Cardiac muscle cell (in vitro differentiated cells and primary cell): ENCODE results near the gene NDUFA11. TPM values are rescaled to one million over a fixed set of nuclear protein-coding genes. Genes with fewer than 3 reads are reported as not detected.

Source experiments
- DNase-seq, 2 donors: peaks; one replicate each; pipeline versions ENCODE4 v3.0.0 to v3.0.0-alpha.2; 2010 to 2017; ENCODE audit warnings: low read depth in 1 of 2, low spot score in 1 of 2
- H3K27ac ChIP-seq: fragments of 200-600 bp; sonication (generic); 2 replicates; pipeline ENCODE4 v1.5.1; 2016
- H3K27me3 ChIP-seq: fragments of 200-600 bp; sonication (generic); 2 replicates; pipeline ENCODE4 v1.6.0; 2016; ENCODE audit warnings: control low read depth
- H3K36me3 ChIP-seq: fragments of 200-600 bp; sonication (generic); 2 replicates; pipeline ENCODE4 v1.5.1; 2016; ENCODE audit warnings: control low read depth
- H3K4me1 ChIP-seq: fragments of 200-600 bp; sonication (generic); 2 replicates; pipeline ENCODE4 v1.8.1; 2017; ENCODE audit warnings: low read depth, mild to moderate bottlenecking, mixed run types
- H3K4me3 ChIP-seq: fragments of 200-600 bp; sonication (generic); 2 replicates; pipeline ENCODE4 v1.5.1; 2016; ENCODE audit warnings: mild to moderate bottlenecking
- H3K9me3 ChIP-seq: fragments of 200-600 bp; sonication (generic); 2 replicates; pipeline ENCODE4 v1.5.1; 2017; ENCODE audit warnings: low read depth, mild to moderate bottlenecking, control low read depth
- CTCF ChIP-seq: IDR thresholded peaks from 2 replicates; pipeline ENCODE4 v1.5.1; 2012; ENCODE audit warnings: low read depth, mild to moderate bottlenecking, low read length
- polyA plus RNA-seq: library from polyadenylated mRNA; unstranded; fragments of >200 nt; fragmentation: Nextera tagmentation; extraction: Ambion mirVana; gene quantifications from 2 replicates; pipeline ENCODE4 v1.2.1, GENCODE V29; 2016
- total RNA-seq: library from RNA; depleted of rRNA; stranded (reverse); fragments of >200 nt; gene quantifications from 2 replicates; pipeline ENCODE4 v1.2.3, GENCODE V29; 2016

NDUFA11 gene
- total and polyA plus RNA-seq, 2 experiments from 2014 or later, result 295 to 760 TPM

GRCh38 chr19:5905114-5905778, 1.7 kb upstream of the NDUFA11 start:
- TF ChIP-seq CTCF, result no peak
- Histone ChIP-seq H3K27ac (peak overlapping the region; percentile 68), H3K36me3 (peaks cover 3% of the 10 kb centered on the region), H3K4me1 (peaks cover 5% of the 10 kb centered on the region), H3K27me3 (no peaks in the 10 kb centered on the region), H3K4me3 (peak overlapping the region; percentile 77), H3K9me3 (no peaks in the 10 kb centered on the region)
- no peak for DNase-seq

GRCh38 chr19:5904352-5905113, 943 bp upstream of the NDUFA11 start, which contains the start of gene VMAC:
TSS of gene VMAC (plus strand) at chr19:5904872. CDS start at chr19:5904891, 19 bp downstream.
- DNase-seq, result peak; percentile 100
- peaks cover 3% of the 10 kb centered on the region for H3K36me3 ChIP-seq
- peak within 1 kb of the TSS; percentile 93 for H3K27ac ChIP-seq
- peaks cover 5% of the 10 kb centered on the region for H3K4me1 ChIP-seq
- no peak for TF ChIP-seq CTCF
- no peaks in the 10 kb centered on the region for H3K9me3 ChIP-seq
- no peaks in the 10 kb centered on the region for H3K27me3 ChIP-seq
- peak within 1 kb of the TSS; percentile 85 for H3K4me3 ChIP-seq

GRCh38 chr19:5903056-5903623, 450 bp downstream of the NDUFA11 start:
- Histone ChIP-seq H3K4me3 (peak overlapping the region; percentile 85), H3K27ac (peak overlapping the region; percentile 93), H3K4me1 (peaks cover 5% of the 10 kb centered on the region), H3K27me3 (no peaks in the 10 kb centered on the region), H3K36me3 (no peaks in the 10 kb centered on the region), H3K9me3 (no peaks in the 10 kb centered on the region)
- no peak for TF ChIP-seq CTCF
- DNase-seq, result peak; percentile 30 to 65

- Histone ChIP-seq H3K4me1 (peaks cover 5% of the 10 kb centered on the region), H3K27me3 (no peaks in the 10 kb centered on the region), H3K4me3 (no peak overlapping the region), H3K36me3 (peaks cover 7% of the 10 kb centered on the region), H3K9me3 (no peaks in the 10 kb centered on the region), H3K27ac (no peak overlapping the region)
- no peak for TF ChIP-seq CTCF
- no peak for DNase-seq
These were observed 2.6 kb downstream of the NDUFA11 start for GRCh38 chr19:5900976-5901375.

DNA sequence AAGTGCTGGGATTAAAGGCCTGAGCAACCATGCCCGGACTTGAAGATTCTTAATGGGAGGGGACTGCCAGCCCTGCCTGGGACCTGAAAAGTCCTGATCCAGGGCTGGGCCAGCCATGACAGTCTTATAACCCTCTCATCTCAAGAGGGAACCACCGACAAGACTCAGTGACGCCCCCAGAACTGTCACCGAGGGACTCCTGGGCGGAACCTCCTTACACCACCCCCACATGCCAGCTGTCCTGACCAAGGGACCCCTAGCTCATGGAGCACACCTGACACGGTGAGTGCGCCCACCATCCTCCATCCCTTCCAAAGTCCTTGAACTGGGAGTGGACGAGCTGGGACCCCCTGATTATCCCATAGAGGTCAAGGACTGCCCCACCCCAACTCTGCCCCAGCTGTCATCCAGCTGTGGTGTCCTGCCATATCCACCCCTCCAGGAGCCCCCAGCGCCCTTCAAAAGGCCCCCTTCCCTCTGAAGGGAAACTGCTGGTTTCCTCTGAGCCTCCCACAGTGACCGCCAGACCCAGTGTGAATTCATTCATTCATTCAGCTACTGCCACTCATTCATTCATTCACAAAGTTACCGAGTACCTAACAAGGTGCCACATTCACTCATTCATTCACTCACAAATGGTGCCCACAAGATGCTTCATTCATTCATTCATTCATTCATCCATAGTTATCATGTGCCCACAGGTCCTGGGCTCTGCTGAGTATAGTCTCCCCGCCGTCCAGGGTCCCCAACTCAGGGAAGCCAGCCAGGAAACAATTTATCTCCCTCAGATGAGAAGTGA, 3.7 kb downstream of the NDUFA11 start:
- Histone ChIP-seq H3K27me3 (no peaks in the 10 kb centered on the region), H3K9me3 (no peaks in the 10 kb centered on the region), H3K4me1 (peaks cover 16% of the 10 kb centered on the region), H3K27ac (no peak overlapping the region), H3K4me3 (no peak overlapping the region), H3K36me3 (peaks cover 10% of the 10 kb centered on the region)
- TF ChIP-seq CTCF, result no peak
- DNase-seq, result no peak
